NB4 (cell line): ENCODE results near the gene FBXL17.

Experiments
- MYC ChIP-seq: IDR thresholded peaks from 2 replicates; pipeline ENCODE4 v1.6.1; 2011; ENCODE audit warnings: low read depth, low read length
- POLR2A ChIP-seq: IDR thresholded peaks from 2 replicates; pipeline ENCODE4 v1.6.1; 2011; ENCODE audit warnings: mild to moderate bottlenecking; ENCODE audit not compliant: insufficient read length; ENCODE audit errors: extremely low read depth

- TF ChIP-seq MYC (no peak), POLR2A (no peak)
Observed at GRCh38 chr5:107858324-107858723, 523.6 kb downstream of the FBXL17 start.
